ENCODE data around the gene OSBPL6.

GRCh38 chr2:178163395-178163794, 30.9 kb upstream of the OSBPL6 start:
- no peak for TF ChIP-seq CTCF (IDR thresholded peaks at IDR 0.05)
- no peak for TF ChIP-seq POLR2A (IDR thresholded peaks at IDR 0.05)
